ENCODE measurements around the gene RBBP8.
A peak's percentile ranks its signal among the peaks of the same experiment; 100 is the strongest.
"Not testable (repeated sequence)": the region's sequence is repeated elsewhere in the genome, so short reads cannot be mapped to it uniquely, and the experiment has no call there.

Gene RBBP8

GRCh38 chr18:22933206-22933965, at the start of gene RBBP8:
RBBP8 (plus strand) TSS chr18:22933328; CDS start chr18:22936852, 3,524 bp downstream.
- DNase-seq (ENCODE audit: low read depth), result peak; percentile 70

DNA sequence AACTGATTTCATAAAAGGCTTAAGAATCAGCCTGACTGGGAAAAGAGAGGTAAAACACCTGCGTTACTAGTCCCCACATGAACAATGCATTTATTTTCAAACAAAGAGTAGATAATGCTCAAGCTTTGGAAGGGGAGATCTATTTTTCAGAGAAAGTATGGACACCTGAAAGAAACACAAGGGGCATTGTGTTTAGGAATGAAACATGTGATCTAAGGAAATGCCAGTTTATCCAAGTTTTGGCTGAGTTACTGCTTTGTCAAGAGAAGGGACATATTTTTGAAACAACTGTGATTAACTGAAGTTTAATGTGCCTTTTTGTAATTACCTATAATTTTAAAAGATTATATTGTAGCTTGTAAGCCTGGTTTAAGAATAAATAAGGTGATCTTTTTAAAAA, 49.3 kb upstream of the RBBP8 start:
- DNase-seq (ENCODE audit: low read depth), result no peak

- not testable (repeated sequence) for DNase-seq (ENCODE audit: low read depth)
These were observed 47.4 kb upstream of the RBBP8 start for GRCh38 chr18:22885694-22886093.

- DNase-seq (ENCODE audit: low read depth), result no peak
These were observed 33.7 kb upstream of the RBBP8 start for GRCh38 chr18:22899421-22899820.

DNA sequence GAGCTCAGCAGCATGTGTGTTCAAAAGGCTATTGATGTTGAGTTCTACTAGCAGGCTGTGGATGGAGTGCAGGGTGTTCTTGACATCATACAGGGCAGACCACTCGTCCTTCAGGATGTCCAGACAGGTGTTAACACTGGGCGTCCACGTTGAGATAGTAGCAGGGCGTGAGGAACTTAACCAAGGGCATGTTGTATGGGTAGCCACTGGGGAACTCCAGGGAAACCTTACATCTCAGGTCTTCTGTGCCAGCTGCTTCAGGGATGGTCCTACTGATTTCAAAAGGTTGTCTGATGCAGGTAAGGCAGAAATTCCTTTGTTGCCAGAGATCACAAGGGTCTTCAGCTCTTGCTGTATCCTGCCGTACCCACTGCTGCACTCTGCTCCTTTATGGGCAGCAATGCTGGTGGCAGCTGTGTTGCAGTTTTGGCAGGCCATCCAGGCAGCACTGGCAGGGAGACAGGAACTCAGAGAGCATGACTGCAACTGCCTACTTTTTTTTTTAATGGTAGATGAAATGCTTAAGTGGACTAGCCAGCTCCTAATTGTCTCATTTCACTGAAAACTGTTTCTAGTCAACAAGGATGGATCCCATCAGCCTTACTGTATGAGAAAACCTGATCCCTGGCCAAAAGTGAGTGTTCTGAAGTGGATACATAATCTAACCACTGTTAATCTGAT, 32.4 kb upstream of the RBBP8 start:
- DNase-seq (ENCODE audit: low read depth), result no peak

- DNase-seq (ENCODE audit: low read depth), result no peak
These were observed 31.0 kb upstream of the RBBP8 start for GRCh38 chr18:22902093-22902492.

DNA sequence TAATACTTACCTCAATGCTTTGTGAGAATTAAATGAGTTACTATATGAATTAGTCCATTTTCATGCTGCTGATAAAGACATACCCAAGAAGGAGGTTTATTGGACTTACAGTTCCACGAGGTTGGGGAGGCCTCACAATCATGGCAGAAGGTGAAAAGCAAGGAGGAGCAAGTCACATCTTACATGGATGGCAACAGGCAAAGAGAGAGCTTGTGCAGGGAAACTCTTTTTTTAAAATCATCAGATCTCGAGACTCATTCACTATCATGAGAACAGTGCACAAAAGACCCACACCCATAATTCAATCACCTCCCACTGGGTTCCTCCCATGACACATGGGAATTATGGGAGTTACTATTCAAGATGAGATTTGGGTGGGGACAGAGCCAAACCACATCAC, 29.9 kb upstream of the RBBP8 start:
- not testable (repeated sequence) for DNase-seq (ENCODE audit: low read depth)

DNA sequence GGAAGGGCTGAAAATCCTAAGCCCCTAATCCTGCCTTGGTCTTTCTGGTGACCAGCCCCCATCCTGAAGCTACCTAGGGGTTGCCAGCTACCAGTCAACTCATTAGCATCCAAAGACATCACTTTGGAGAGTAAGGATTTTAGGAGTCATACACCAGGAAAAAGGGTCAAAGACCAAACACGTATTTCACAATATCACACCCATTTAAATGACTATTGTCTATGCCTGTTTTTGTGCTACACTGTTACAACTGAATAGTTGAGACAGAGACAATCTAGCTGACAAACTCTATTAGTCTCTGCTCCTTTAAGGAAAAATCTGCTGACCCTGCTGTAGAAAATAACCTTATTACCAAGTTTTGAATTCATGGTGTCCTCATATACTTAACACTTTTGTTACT, 21.0 kb upstream of the RBBP8 start:
- no peak for DNase-seq (ENCODE audit: low read depth)

- DNase-seq (ENCODE audit: low read depth), result no peak
These were observed 20.3 kb upstream of the RBBP8 start for GRCh38 chr18:22912835-22913234.

GRCh38 chr18:22913861-22914260, 19.3 kb upstream of the RBBP8 start:
- no peak for DNase-seq (ENCODE audit: low read depth)

DNA sequence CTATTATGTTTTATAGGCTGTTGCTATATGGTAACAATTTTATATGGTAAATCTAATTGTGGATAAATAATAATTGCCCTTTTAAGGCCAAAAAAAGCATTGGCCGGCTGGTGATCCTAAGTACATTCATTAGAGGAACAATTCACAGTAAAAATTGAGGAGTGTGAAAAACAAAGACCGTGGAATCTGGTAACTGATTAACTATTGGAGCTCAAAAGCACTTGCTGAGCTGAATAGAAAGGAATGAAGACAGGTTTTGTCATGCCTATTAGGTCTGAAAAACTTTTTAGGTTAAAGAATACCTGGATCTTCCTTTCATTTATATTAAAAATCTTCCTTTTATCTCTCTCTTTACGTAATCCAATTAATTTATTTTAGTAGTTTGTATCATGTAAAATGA, 18.5 kb upstream of the RBBP8 start:
- DNase-seq (ENCODE audit: low read depth), result no peak

DNA sequence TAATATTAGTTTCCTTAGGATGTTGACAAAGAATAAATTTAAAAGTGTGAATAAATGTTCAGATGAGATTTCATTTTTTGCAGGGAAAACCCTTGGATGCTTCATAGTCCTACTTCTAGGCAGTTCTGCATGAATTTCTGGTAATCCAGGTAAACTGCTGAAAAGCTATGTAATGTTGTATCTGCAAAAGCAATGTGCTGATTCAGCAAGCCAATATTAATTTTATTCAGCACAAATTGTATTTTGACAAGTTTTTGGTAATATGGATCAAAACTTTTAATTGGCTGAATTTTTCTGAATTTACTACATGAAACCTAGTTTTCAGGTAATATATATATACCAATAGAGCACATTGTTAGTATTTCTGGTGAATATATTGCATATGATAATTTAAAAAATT, 17.8 kb upstream of the RBBP8 start:
- no peak for DNase-seq (ENCODE audit: low read depth)

GRCh38 chr18:22921772-22922171, 11.4 kb upstream of the RBBP8 start:
- no peak for DNase-seq (ENCODE audit: low read depth)

DNA sequence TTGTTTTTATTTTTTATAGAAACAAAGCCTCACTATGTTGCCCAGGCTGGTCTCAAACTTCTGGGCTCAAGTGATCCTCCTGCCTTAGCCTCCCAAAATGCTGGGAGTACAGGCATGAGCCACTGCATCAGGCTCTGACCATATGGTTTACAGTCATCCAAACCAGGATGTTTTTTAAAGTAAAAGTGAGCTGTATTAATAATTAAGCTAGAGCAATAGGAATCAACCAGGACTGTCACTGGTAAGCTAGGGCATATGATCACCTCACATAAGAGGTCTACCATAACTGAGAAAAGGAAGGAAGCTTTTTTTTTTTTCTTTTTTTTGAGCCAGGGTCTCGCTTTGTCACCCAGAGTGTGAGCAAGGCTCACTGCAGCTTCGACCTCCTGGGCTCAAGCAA, 8.5 kb upstream of the RBBP8 start:
- DNase-seq (ENCODE audit: low read depth), result no peak

DNA sequence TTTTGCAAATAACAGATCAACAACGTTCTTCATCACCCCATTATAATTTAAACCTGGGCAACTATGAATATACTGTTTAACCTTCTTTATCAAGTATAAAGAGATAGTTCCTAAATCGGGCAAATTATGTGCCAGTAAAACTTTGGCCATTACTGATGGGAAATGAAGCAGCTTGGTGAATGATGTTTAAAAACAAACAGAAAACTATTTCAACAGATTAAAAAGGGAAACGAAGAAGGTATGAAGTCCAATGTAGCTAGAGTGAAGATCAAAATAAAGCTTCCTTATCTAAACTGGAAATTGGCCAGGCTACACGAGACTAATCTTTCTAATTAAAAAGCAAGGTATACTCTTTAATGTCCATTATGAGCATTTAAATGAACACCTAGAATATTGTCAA, 6.7 kb upstream of the RBBP8 start:
- DNase-seq (ENCODE audit: low read depth), result no peak

- no peak for DNase-seq (ENCODE audit: low read depth)
These were observed 4.8 kb upstream of the RBBP8 start for GRCh38 chr18:22928339-22928738.

GRCh38 chr18:22930089-22930713, 2.9 kb upstream of the RBBP8 start:
- DNase-seq (ENCODE audit: low read depth), result peak; percentile 71

DNA sequence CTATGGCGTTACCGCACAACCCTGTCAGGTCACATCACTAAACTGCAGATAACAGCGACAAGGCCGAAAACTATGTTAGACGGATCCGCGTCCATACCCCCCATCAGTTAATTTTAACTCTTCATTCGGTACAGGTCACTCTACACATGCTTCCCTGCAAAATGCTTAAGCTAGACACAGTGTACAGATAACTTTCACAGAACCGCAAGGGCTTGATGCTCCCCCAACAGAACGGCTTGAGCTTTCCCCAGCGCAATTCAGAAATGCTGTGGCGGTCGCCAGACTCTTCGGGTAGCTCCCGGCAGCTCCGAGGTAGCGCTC, 283 bp upstream of the RBBP8 start:
- no peak for DNase-seq (ENCODE audit: low read depth)

- no peak for DNase-seq (ENCODE audit: low read depth)
These were observed 867 bp downstream of the RBBP8 start for GRCh38 chr18:22933966-22934423.

- DNase-seq (ENCODE audit: low read depth), result no peak
These were observed 1.7 kb downstream of the RBBP8 start for GRCh38 chr18:22934789-22935188.

- no peak for DNase-seq (ENCODE audit: low read depth)
These were observed 2.3 kb downstream of the RBBP8 start for GRCh38 chr18:22935431-22935830.

GRCh38 chr18:22936515-22936914, 3.4 kb downstream of the RBBP8 start:
- DNase-seq (ENCODE audit: low read depth), result no peak

GRCh38 chr18:22939649-22940048, 6.5 kb downstream of the RBBP8 start:
- DNase-seq (ENCODE audit: low read depth), result no peak

All from stimulated activated CD4-positive, alpha-beta T cell treated with anti-CD3 and anti-CD28 coated beads, Interleukin-2, amount 100 ng/mL, for 4 hours (primary cell).